ENCODE measurements around the gene NAPSA. TPM values are rescaled to one million over a fixed set of nuclear protein-coding genes. Genes with fewer than 3 reads are reported as not detected.
A peak's percentile ranks its signal among the peaks of the same experiment; 100 is the strongest.
"Not testable (repeated sequence)": the region's sequence is repeated elsewhere in the genome, so short reads cannot be mapped to it uniquely, and the experiment has no call there.

The NAPSA gene
- total RNA-seq, 1 experiment from 2014 or later, result 1.2 TPM

DNA sequence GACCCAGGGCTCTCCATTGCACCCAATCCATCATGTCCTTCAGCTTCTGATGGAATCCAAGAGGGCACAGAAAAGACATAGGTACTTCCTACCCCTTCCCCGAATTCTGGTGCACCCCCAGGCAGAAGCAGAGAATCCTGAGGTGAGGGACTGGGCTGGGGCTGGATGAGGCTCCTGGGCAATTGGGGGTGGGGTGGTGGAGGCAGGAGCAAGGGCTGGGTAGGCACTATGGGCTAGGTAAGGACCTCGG lies 33.5 kb downstream of the NAPSA start:
- no peak for DNase-seq (ENCODE audit: low spot score)

DNA sequence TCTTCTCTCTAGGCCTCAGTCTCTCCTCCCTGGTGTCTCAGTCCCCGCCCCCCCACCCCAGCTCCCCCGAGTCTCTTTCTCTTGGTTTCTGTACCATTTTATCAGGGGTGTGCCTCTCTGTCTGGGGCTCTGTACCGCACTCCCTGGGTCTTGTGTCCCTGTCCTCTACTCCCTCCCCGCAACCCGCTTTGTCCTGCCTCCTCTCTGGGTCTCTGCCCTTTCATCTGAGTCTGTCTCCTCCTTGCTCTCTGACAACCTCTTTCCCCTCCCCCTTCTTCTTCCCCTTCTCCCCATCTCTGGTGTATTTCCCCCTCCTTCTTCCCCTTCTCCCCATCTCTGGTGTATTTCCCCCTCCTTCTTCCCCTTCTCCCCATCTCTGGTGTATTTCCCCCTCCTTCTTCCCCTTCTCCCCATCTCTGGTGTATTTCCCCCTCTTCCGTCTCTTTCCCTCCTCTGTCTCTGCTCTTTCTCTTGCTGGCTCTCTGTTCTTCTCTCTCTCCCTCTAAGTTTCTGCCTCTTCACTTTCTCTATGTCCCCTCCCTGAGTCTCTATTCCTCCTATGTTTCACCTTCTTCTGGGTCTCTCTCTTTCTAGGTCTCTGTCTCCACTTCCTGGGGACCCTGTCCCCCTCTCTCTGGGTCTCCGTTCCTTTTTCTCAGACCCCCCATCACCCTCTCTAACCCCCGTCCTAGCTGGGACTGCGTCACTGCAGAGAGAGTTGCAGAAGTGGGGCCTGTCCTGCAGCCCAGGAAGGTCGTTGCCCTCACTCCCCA lies 34.0 kb downstream of the NAPSA start:
- peak; percentile 49 for DNase-seq (ENCODE audit: low spot score)

DNA sequence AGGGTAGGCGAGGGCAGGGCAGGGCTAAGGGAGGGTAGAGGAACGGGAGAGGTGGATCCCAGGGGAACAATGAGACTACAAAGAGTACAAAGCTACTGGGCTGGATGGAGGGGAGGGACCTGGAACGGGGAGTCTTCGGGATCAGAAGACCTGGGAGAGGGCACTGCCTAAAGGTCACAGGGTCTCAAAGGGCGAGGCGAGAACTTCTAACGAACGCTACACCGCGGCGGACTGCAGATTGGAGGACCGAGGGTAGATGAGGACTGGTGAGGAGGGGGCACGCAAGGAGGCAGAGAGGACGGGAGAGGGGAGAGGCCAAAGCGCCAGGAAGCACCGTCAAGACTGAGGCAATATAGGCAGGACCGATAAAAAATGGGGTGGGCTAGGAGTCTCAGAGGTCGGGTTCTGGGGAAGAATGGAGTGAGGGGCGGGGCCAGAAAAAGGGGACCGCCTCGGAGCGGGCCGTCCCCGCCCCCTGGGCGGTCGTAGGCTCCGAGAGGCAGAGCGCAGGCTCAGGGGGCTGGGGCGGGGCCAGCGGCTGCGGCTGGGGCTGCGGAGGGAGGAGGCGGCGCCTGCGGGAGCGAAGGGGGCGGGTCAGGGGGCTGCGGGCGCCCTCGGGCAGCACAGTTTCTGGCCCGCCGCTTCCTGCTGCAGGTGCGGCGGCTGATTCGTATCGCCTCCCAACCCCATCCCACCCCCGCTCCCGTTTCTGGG lies 34.9 kb downstream of the NAPSA start:
- peak; percentile 94 for DNase-seq (ENCODE audit: low spot score)

DNA sequence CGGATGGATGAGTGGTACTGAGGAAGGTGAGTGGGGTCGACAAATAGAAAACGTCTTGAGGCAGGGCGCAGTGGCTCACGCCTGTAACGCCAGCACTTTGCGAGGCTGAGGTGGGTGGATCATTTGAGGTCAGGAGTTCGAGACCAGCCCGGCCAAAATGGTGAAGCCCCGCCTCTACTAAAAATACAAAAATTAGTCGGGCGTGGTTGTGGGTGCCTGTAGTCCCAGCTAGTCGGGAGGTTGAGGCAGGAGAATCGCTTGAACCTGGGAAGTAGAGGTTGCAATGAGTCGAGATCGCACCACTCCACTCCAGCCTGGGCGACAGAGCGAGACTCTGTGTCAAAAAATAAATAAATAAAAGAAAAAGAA lies 35.5 kb downstream of the NAPSA start:
- DNase-seq (ENCODE audit: low spot score), result not testable (repeated sequence)

DNA sequence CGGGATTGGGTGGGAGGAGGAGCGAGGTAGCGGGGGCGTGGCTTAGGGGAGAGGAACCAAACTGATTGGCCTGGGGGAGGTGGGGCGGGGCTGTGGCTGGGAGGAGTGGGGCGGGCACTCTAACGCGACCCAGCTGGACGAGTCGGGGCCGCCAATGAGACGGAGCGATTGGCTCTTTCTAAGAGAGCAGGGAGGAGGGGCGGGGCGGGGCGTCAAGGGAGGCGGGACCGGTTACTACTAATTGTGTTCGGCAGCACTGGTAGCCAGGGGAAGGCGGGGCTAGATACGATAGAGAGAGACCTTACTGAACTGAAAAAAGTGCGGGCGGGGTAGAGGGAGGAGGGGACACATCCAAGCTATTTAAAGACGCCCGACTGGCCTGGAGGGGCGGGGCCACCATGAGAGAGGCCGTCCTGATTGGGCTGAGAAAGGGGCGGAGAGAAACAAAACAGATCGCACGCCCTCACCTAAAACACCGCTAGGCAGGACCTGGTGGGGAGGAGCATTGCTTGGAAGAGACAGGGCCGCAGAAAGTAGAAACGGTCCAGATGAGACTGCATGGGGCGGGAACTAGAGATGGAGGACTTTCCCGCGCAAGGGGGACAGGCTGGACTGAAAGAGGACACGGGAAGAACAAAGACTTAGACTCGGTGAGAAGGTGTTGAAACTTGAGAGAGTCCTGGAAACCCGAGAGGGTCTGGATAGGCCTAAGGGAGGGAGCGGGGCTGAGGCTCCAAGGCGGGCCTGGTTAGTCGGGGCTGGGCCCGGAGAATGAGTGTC lies 36.1 kb downstream of the NAPSA start, which contains the start of gene KCNC3:
KCNC3 (minus strand) TSS at position 232 of the 780 bp plus-strand sequence. CDS start 295 bp downstream, outside the sequence.
- peak; percentile 100 for DNase-seq (ENCODE audit: low spot score)

DNA sequence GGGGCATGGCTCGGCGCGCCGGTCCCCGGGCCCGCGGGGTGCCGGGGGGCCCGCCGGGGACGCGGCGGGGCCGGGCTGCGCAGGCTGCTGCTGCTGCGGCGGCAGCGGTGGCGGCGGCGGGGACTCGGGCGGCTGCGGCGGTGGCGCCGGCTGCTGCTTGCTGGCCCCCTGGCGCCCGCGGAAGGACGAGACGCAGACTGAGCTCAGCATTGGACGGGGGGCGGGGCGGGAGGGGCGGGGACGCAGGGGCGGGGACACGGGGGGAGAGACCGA lies 36.6 kb downstream of the NAPSA start:
- no peak for DNase-seq (ENCODE audit: low spot score)

DNA sequence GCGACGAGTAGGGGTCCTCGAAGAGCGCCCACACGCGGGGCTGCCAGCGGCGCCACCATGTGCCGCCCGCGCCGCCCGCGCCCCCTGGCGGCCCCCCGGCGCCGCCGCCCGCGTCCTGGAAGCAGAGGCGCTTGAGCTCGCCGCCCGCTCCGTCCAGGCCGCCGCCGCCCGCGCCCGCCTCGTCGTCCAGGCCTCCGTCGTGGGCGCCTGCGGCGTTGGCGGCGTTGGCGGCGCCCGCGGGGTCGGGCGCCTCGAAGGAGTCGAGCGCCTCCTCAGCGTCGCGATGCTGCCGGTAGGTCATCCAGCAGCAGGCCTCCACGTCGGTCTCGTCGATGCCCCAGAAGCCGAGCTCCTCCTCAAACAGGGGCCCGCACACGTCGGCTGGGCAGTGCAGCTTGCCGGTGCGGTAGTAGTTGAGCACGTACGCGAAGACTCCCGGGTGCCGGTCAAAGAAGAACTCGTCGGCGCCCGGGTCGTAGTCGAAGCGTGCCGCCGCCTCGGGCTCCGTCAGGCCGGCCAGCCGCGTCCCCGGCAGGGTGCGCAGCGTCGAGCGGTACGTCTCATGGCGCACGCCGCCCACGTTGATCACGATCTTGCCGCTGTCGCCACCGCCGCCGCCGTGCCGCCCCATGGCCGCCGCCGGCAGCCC lies 37.1 kb downstream of the NAPSA start:
- peak; percentile 64 for DNase-seq (ENCODE audit: low spot score)

DNA sequence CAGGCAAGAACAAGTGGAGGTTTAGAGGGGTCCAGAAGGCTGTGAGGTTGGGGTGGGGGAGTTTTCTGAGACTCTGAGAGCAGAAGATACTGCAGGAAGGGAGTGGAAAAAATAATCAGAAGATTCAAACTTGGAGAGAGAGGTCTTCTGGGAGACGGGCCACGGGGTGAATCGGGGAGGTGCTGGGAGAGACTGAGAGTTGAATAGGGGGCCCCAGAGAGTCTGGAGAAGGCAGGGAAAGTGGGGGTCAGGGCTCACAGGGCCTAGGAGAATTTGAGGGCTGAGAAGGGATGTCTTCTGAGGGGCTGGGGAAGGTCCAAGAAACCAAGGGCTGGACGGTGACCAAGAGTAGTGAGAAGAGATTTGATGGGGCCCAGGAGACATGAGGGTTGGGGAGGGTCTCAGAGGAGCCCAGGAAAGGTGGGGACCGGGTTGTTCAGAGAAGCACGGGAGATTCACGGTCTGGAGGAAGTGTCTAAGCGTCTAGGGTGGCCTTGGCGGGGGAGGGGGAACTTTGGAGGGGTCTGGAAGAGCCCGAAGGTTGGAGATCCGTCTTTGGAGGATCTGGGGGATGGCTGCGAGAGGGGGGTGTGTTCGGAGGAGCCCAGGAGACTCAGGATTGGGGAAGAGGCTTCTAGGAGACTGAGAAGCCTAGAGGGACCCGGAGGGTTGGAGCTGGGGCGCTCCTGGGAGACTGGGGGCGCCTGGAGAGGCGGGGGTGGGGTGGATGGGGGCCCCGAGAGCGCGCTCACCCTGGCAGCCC lies 37.8 kb downstream of the NAPSA start:
- no peak for DNase-seq (ENCODE audit: low spot score)

DNA sequence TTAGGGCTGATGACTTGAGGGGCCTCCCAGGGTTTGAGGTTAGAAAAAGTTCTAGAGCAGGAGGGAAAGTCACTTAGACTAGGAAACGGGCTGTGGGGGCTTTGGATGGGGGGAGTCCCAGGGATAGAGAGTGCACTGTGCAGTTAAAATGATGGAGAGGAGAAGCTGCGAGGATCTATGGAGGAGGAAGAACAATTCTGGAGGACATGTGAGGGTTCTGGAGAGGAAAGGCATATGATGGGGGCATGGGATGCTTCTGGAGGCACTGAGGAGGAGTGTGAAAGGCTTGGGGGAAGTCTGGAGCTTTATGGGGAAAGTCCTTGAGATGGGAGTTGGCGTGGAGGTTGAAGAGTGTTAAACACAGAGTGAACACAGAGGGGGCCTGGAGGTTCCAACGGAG lies 38.4 kb downstream of the NAPSA start:
- no peak for DNase-seq (ENCODE audit: low spot score)

DNA sequence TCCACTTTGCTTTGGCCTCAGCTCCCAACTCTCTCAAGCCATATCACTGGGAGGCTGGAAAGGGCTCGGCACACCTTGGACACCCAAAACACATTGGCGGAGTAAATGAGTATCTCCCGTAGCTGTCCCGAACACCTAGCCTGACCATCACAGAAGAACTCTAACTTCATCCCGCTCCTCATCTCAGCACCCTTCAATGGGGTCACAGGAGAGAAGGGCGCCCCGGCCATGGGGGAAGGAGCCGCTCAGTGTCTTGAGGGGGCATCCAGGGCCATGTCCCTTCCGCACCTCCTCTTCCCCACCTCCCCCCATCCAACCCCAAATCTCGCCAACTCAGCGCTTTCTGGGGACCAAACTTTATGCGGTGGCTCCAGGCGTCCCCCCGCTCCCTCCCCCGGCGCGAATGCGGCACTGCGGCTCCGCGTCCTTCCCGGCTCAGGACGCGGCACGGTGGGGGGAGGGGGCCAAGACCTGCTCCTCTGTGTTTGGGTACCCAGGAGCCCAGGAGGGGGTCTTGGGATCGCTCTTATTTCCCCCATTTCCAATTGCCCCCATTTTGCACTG lies 39.3 kb downstream of the NAPSA start:
- DNase-seq (ENCODE audit: low spot score), result no peak

DNA sequence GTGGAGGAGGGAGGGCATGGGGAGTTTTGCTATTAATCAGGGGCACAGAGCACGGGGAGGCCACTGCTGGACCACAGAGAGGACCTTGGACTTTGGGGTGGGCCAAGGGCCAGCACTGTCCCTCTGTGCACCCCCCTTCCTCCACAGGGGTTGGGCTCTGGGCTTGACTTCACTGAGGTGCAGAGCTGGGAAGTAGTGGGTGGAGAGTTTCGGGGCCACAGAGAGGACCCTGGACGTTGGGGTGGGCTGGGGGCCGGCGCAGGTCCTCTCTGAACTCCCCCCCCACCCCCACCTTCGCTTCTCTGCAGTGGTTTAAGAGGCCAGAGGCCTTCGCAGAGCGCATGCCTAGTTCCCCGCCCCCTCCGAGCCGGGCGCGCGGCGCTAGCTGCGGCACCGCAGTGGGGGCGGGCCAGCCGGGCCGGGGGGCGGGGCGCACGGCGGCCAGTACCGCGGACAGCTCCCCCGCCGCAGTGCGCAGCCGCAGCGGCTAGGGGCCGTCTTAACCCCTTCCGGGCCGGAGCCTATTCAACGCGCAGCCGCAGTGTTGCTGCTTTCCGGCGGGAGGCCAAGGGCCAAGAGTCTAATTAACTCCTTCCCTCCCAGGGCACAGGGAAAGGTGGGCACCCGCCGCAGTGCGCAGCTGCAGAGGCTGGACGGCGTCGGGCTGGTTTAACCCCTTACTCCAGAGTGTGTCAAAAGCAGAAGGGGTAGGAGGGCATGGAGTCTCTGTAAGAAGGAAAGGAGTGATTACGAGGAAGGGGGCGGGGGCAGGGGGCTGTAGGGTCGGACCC lies 39.9 kb downstream of the NAPSA start:
- peak; percentile 94 for DNase-seq (ENCODE audit: low spot score)

DNA sequence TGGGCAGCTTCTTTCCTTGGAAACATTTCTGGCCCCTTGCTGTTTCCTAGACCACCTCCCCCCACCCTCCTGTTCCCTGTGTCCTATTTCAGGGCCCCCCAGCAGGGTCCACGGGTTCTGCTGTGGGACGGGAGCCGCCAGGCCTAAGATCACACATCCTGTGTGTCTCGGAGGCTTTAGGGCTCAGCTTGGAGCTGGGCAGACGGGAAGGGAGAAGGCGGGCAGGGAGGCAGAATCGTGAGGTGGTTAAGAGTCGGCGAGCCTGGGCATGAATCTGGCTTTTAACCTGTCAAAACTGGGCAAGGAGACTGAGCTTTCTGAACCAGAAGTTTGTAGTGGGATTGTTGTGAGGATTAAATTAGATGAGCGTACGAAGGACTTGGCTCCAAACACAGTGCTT lies 41.1 kb downstream of the NAPSA start:
- DNase-seq (ENCODE audit: low spot score), result no peak

DNA sequence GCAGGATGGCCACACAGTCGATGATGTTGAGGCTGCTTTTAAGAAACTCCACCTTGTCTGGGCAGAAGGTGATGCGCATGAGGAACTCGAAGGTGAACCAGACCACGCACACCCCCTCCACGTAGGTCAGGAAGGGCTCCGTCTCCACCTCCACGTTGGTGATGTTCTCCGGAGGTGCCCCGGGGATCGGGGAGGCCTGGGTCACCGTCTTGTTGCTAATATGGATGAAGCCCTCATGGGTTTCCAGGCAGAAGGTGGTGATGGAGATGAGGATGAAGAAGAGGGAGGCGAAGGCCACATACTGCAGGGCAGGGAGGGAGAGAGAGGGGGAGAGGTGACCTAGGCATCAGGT lies 41.7 kb downstream of the NAPSA start:
- DNase-seq (ENCODE audit: low spot score), result no peak

DNA sequence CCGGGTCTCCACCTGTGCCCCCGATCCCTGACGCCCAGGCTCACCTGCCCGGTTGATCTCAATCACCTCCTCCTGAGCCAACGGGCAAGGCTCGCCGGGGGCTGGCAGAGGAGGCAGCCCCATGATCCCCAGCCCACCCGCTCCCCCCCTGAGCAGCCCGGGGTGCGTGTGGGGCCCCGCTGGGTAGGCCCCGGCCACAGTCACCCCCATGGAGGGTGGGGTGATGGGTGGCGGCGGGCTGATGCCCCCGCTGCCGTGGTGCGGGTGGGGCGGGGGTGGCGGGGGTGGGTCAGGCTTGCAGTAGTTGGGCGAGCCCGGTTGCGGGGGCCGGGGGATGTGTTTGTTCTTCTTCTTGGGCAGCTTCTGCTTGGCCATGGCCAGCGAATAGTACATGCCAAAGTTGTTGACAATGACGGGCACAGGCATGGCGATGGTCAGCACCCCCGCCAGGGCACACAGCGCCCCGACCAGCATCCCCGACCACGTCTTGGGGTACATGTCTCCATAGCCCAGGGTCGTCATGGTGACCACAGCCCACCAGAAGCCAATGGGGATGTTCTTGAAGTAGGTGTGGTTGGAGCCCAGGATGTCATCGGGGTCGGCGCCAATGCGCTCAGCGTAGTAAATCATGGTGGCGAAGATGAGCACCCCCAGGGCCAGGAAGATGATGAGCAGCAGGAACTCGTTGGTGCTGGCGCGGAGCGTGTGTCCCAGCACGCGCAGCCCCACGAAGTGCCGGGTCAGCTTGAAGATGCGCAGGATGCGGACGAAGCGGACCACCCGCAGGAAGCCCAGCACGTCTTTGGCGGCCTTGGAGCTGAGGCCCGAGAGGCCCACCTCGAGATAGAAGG lies 42.3 kb downstream of the NAPSA start:
- DNase-seq (ENCODE audit: low spot score), result no peak

DNA sequence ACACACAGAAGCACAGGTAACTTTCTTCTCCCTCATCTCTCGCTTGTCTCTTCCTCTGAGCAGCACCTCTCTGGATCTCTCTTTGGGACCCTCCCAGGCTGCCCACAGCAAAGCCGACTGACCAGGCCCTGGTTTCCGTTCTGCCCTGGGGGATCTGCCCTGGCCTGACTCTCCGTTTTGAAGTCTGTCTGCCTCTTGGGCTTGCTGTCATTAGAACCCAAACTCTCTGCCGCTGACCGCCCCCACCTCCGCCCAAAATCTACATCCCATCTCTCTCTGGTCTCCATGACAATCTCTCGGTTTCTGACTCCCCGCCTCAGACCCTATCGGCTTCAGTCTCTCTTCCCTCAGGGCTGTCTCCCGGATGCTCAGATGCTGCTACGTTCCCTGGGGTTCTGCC lies 43.2 kb downstream of the NAPSA start:
- no peak for DNase-seq (ENCODE audit: low spot score)

DNA sequence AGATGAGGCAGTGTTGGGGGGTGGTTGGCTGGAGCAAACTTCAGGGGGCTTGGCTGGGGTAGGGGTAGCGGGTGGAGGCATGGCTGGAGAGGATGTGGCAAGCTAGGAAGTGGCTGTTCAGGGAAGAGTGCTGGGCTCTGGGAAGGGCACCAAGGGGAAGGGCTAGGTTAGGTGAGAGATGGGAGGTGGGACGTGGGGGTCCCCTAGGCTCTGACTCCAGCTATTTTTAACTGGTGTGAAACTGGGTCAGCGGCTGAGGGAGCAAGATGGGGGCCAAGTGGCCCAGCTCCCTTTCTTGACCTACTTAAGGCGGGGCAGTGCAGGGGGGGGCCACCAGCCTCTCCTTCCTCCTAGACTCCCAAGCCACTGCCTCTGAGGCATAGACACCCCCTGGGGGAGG lies 43.6 kb downstream of the NAPSA start:
- no peak for DNase-seq (ENCODE audit: low spot score)

DNA sequence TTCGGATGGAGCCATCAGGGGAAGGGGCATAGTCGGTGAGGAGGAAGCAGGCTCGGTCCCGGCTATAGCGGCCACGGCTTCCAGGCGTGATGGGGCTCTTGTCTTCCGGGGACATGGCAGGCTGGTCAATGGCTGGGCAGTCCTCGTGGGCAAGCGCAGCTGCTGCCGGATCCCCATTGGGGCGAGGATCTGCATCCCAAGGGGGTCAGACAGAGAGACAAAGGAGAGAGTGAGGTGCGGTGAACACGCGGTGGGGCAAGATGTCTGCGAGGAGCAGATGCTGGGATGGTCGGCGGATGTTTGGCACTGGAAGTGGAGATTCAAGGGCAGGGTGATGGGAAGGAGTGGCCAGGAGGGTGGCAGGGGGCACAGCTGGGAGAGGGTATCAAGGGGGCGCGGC lies 44.8 kb downstream of the NAPSA start:
- no peak for DNase-seq (ENCODE audit: low spot score)

DNA sequence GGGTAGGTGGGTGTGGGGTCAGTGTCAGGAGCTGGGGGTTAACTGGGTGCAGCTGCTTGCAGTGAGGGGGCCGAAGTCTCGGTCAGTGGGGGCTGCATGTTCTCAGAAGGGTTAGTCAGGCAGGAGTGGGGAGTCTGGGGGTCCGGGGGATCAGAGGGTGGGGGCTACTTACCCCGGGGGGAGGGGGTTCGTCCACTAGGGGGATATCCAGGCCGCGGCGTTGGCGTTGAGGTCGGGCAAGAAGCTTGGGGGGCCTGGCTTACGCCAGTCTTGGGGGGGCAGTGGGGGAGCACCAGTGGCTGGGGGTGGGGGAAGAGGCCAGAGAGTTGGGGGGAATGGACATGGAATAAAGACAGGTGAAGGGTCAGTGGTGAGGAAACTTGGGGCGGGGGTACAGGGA lies 45.4 kb downstream of the NAPSA start:
- DNase-seq (ENCODE audit: low spot score), result no peak

DNA sequence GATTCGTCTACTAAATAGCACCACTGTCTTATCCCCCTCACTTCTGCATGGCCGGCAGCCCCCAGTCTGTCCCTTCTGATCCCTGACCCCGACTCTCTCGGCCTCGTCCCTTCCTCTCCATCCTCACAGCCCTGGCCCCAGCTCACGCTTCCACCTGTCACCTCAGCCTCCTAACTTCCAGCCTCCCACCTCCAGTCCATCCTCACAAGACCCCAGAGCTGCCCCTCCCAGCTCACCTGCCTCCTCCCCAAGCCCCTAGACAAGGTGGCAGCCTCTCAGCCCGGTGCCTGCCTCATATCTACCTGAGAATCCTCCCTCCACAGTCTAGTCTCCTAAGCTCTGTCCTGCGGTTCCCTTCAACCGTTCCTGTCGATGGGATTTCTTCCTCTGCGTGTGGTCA lies 46.3 kb downstream of the NAPSA start:
- no peak for DNase-seq (ENCODE audit: low spot score)

DNA sequence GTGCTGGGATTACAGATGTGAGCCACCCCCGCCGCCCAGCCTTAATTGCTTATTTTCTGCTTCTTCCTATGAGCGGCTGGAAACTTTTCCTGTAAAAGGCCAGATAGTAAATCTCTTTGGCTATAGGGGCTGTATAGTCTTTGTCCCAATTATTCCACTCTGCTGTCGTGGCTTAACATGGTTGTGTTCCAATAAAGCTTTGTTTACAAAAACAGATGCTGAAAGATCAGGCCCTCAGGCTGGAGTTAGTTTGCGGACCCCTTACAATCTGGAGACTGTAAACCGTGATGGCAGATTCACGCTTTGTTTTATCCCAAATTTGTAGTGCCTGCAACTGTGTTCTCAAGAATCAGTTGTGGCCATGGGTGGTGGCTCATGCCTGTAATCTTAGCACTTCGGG lies 47.0 kb downstream of the NAPSA start:
- no peak for DNase-seq (ENCODE audit: low spot score)

All from HT-29 (cell line).